Epidermal melanocyte (primary cell): ENCODE measurements around the gene SLC66A2.
"Not testable (repeated sequence)": the region's sequence is repeated elsewhere in the genome, so short reads cannot be mapped to it uniquely, and the experiment has no call there.

Experiments used
- DNase-seq: peaks from one replicate; pipeline ENCODE4 v3.0.0; 2011; ENCODE audit warnings: low spot score; ENCODE audit not compliant: insufficient read length

Gene SLC66A2

DNA sequence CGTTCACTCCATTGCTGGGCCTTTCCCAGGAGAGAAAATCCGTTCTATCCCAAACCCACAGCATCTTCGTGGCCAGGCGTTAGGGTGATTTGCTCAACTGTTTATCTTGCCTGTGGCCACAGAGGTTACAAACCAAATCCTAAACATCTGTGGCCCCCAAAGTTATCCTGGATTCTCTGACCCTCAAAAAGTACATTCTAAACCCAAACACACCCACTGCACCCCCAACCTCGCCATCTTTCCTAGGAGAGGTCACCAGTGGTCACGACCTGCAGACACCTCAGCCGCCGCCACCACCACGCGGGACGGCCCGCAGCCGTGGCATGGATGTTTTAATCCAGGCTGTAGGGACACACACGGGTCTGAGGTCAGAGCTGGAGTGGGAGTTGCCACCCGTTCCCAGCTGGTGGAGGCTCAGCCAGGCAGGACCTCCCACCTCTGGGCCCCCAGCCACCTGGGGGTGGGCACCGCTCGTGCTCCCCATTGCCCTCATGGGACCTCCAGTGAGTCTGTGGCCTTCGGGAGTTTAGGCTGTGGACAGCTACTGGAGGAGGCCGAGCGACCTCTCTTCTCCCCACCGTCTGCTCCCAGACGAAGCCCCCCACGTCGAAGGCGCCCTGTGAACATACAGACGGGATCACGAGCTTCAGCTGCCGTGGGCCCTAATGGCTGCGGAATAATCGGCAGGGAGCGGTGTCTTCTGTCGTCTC, 81.7 kb downstream of the SLC66A2 start:
- DNase-seq = no peak

DNA sequence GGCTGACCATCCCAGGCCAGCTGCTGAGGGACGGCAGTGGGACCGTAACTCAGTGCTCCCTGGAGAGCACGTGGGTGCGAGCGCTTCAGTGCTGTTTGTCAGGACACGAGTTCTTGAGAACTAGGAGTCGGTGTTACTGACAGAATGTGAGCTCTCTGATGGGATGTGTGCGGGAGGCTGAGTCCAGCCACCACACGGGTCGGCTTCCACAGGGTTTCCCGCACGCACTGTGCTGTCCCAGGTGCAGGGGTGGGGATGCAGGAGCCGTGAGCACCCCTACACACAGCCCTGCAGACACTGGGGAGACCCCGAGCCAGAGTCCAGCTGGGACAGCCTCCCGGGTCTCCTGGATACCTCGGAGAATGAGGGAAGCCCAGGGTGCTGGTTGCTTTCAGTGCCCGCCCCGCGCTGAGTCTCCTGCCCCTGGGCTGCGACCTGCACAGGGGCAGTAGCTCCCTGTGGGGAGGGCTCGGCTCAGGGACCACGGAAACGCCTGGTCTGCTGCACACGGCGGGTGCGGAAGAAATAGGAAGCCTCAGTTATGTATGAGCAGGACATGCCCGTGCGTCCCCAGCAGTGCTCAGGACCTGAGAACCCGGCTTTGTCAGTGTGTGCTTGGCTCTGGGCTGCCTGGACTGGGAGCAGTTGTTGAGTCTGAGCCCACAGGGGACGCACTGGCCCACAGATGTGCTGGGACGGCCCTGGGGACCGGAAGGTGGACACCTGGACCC, 82.5 kb downstream of the SLC66A2 start:
- DNase-seq = no peak

DNA sequence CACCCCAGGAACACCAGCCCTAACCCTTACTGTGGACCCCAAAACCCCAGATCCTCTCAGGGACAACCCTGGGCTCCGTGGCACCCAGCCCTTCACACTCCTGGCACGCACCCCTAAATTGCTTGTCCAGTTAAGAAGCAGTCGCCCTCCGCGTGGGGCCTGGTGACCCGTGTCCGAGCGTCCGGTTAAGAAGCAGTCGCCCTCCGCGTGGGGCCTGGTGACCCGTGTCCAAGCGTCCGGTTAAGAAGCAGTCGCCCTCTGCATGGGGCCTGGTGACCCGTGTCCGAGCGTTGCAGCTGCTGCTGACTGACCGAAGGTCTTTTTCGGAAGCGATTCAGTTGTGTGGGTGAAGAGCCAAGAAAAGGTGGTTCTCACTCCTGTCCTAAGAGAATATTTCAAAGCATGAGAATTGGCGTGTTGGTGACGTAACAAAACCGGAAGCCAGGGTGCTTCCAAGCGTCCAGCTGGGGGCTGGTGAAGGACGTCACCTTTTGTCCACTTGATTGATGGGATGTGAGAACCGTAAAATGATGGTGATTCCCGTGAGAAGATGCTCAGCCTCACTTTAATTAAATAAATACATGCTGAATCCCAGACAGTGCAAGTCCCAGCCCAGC, 83.2 kb downstream of the SLC66A2 start:
- DNase-seq = no peak

DNA sequence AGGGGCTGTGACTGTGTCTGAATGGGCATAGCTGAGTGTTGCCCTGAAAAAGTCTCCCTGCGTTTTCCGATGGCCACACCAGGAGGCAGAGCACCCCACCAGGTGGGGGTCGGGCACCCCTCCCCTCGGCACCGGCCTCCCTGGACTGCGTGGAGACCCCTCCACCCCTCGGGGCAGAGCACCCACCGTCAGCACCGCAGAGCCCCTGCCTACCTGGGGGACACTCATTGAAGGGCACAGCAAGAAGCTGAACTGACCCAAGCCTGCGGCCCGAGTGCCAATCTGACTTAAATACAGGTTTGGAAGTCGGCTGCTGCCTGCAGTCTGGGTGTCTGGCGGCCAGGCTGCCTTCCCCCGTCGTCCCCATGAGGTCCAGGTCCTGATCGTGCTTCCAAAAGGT, 83.8 kb downstream of the SLC66A2 start:
- no peak for DNase-seq

DNA sequence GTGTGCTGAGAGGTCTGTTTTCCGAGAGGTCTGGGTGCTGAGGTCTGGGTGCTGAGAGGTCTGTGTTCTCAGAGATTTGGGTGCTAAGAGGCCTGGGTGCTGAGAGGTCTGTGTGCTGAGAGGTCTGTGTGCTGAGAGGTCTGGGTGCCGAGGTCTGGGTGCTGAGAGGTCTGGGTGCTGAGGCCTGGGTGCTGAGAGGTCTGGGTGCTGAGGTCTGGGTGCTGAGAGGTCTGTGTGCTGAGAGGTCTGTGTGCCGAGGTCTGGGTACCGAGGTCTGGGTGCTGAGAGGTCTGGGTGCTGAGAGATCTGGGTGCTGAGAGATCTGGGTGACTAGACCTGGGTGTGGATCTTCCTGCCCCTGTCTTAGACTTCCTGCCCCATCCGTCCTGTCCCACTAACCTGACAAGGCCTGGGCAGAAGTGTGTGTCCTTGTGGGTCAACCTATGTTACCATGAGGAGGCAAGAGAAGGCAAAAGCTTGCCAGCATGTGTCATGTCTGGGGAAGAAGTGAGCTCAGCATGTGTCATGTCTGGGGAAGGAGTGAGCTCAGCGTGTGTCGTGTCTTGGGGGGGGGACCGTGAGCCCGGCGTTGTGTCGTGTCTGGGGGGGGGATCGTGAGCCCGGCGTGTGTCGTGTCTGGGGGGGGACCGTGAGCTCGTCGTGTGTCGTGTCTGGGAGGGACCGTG, 84.4 kb downstream of the SLC66A2 start:
- no peak for DNase-seq

DNA sequence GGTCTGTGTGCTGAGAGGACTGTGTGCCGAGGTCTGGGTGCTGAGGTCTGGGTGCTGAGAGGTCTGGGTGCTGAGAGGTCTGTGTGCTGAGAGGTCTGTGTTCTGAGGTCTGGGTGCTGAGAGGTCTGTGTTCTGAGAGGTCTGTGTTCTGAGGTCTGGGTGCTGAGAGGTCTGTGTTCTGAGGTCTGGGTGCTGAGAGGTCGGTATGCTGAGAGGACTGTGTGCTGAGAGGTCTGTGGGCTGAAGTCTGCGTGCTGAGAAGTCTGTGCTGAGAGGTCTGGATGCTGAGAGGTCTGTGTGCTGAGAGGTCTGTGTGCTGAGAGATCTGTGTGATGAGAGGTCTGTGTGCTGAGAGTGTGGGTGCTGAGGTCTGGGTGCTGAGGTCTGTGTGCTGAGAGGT, 85.5 kb downstream of the SLC66A2 start:
- not testable (repeated sequence) for DNase-seq

DNA sequence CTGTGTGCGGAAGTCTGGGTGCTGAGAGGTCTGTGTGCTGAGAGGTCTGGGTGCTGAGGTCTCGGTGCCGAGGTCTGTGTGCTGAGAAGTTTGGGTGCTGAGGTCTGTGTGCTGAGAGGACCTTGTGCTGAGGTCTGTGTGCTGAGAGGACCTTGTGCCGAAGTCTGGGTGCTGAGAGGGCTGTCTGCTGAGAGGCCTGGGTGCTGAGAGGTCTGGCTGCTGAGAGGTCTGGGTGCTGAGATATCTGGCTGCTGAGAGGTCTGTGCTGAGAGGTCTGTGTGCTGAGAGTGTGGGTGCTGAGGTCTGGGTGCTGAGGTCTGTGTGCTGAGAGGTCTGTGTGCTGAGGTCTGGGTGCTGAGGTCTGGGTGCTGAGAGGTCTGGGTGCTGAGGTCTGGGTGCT, 86.5 kb downstream of the SLC66A2 start:
- not testable (repeated sequence) for DNase-seq

DNA sequence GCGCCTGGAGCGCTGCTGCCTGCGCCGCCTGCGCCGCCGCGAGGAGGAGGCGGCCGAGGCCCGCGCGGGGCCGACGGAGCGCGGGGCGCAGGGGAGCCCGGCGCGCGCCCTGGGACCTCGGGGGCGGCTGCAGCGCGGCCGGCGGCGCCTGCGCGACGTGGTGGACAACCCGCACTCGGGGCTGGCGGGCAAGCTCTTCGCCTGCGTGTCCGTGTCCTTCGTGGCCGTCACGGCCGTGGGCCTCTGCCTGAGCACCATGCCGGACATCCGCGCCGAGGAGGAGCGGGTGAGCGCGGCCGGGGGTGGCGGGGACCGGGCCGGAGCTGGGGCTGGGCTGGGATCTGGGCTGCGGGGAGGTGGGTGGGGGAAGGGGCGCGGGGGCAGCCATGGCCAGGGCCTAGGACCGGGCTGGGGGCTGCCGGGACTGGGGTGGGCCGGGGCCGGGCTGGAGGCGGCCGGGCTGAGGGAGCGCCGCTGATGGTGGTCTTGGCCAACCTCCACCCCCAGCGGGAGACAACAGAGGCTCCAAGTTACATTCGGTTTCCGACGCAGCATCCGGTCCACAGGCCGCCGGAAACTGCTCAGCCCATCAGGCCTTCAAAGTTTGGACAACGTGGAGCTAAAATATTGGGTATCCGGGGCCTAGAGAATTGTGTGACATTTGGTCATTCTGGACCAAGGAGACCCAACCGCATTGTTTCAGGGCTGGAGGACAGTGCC, 87.3 kb downstream of the SLC66A2 start:
- no peak for DNase-seq

DNA sequence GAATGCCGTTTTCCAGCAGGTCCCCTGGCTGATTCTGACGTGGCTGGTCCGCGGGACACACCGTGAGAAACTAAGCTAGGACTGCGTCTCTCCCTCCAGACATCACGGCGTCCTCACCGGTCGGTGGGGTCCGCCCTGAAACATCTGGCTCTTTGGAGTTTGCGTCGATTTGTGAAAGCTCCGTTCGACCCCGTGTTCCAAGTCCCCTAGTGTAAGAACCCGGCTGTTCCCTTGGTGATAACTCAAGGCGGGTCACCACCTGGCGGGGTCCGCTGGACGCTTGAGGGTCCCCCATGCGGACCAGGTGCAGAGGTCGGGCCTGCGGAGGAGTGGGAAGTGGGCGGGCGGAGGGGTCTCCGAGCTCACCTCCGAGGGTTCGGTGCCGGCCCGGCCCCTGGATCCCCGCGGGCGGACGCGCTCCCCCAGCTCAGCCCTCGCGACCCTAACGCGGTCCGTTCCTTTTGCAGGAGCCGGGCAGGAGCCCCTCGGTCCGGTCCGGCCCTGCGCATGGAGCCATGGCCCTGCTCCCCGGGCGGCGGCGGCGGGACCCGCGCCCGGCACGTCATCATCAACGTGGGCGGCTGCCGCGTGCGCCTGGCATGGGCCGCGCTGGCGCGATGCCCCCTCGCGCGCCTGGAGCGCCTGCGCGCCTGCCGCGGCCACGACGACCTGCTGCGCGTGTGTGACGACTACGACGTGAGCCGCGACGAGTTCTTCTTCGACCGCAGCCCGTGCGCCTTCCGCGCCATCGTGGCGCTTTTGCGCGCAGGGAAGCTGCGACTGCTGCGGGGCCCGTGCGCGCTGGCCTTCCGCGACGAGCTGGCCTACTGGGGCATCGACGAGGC, 88.1 kb downstream of the SLC66A2 start:
- DNase-seq = no peak

DNA sequence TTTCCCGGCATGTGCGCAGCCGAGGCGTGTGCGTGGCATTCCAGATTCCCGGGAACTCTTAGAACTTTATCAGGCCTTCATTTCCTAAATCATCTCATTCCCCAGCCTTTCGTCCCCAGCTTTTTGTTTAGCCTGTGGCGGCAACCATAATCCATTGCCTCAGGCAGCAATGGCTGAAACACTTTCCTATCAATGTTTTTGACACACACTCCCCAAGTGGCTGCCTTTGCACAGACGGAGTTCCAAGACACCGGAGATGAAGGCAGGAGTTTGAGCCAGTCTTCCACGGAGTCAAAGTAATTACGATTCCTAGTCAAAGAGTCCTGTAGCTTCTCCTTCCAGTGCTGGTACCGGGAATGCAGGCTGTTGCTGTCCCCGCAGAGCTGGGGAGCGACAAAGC, 88.9 kb downstream of the SLC66A2 start:
- DNase-seq = no peak

DNA sequence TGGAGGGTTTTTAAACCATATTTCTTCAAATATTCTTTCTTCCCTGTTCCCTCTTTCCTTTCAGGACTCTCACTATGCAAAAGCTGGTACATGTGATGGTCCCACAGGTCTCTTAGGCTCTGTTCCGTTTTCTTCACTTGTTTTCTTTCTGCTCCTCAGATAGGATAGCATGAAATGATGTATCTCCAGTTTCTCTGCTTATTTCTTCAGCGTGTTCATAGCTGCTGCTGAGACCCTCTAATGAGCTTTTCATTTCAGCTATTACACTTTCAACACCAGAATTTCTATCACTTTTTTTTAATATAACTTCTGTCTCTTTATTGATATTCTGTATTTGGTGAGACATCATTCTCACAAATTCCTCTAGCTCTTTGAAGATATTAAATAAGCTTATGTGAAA, 89.8 kb downstream of the SLC66A2 start:
- no peak for DNase-seq

DNA sequence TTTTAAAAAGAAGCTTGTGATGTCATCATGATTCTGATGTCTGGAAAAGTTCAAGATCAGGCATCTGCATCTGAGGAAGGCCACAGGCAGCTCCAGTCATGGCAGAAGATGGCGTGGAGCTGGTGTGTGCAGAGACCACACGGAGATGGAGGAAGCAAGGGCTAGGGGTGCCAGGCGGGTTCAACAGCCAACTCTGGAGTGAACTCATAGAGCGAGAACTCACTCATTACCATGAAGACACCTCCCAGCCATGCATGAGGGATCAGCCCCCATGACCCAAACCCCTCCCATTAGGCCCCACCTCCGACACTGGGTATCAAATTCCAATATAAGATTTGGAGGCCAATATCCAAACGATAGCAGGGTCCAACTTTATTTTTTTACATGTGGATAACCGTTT, 92.1 kb downstream of the SLC66A2 start:
- no peak for DNase-seq

DNA sequence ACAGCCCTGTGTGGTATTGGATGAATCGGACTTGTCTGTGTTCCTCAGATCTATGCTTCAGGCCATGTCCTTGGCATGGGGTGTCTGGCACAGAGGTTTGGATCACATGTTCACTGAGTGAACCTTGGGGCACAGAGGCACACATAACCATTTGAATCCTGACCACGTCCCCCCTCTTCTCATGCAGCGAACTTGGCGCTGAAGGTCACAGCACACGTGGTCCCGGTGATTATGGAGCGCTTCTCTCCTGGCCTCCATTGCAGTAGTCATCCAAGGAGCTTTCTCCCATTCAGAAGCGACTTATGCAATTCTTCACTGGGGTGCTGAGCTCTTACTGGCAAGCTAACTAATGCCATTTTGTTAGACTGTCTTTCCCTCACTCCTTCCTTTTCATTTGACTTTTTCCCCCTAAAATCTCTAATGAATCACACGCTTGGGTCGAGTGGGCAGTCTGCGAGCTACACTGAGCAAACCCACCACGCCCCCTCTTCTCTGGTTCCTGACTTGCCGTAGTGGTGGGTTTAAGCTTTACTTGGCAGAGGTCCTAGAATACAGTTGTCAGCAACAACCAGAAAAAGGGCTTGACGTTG, 94.3 kb downstream of the SLC66A2 start:
- peak; percentile 84 for DNase-seq

DNA sequence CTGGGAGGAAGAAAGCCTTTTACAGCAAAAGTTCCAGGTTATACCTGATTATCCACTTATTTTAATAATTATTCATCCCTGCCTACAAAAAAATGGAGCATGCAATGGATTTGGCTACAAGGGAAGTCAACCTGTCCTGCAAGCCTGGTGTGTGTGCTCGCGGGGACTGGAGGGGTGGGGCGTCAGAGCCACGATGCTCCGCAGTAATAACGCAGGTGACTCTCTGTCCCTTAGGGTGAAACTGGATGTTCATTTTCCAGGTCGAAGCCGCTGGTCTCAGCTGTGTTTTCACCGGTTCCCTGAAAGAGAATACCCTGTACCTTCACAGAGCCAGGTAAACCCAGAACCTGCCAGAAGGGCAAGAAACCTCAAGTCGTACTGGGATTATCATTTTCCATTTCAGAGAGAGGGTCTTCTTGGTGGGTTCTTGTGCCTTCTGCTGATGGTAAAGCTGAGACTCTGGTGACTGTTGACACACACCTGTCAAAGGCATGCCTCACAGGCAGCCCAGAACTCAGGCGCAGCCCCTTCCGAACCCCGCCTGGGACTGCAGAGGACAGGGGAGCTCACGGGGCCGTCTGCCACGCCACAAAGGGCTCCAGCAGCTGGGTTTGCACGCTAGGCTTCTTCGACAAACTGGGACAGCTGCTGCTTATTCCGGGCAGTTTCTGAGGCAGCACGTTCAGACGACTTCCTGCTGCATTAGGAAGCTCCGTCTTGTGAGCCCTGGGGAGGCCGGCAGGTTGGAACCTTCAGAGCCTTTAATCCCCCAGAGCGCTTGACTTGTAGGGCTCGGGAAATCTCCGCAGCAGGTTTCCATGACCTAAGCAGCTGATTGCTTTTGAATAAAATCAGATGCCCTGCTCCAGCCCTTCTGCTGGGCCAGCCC, 95.1 kb downstream of the SLC66A2 start:
- DNase-seq = peak; percentile 65

DNA sequence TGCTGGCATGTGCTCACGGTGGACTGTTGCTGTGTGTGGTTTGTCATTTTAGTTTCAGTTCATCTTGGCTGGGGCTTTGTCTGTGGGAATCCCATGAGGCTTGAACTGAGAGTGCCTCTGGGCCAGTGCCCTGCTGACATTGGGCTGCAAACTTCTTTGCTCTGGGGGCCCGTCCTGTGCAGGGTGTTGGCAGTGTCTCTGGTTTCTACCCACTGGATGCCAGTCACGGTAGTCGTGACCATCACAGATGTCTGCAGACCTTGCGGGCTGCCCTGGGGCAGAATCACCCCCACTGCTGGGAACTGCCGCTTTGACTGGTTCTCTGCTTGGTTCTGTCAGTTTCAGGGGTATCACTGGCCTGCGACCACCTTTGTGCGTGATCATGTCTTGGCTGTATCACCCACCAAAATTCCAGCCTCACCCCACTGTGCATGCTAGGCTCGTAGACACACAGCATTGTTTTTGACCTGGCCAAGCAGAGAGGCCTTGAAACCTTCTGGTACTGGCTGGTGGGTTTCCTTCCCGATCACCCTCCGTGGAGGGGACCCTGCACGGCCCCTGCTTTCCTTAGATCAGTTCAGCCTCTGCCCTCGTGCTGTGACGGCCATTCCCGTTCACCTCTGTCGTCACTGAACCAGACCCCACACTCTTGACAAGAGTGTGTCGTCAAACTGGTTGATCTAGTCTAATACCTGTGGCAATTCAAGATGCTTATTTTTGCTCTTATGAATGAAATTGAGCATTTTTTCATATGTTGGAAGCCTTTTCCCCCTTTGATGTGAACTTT, 96.1 kb downstream of the SLC66A2 start:
- peak; percentile 33 for DNase-seq

DNA sequence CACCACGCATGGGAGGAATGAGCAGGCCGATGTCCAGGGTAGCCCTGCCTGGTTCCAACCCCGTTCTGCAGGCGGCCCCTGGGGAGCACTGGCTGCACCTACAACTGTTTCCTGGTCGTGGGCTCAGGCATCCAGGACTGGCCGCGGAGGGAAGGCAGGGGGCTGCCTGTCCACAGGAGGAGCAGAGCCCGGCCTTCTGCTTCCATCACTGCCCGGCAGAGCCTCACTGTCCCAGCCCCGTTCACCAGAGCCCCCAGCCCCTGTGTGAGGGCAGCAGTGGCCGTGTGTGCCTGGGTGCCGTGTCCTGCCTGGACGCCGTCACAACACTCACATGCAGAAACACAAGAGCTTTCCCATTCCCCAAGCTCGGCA, 97.5 kb downstream of the SLC66A2 start:
- DNase-seq = no peak

DNA sequence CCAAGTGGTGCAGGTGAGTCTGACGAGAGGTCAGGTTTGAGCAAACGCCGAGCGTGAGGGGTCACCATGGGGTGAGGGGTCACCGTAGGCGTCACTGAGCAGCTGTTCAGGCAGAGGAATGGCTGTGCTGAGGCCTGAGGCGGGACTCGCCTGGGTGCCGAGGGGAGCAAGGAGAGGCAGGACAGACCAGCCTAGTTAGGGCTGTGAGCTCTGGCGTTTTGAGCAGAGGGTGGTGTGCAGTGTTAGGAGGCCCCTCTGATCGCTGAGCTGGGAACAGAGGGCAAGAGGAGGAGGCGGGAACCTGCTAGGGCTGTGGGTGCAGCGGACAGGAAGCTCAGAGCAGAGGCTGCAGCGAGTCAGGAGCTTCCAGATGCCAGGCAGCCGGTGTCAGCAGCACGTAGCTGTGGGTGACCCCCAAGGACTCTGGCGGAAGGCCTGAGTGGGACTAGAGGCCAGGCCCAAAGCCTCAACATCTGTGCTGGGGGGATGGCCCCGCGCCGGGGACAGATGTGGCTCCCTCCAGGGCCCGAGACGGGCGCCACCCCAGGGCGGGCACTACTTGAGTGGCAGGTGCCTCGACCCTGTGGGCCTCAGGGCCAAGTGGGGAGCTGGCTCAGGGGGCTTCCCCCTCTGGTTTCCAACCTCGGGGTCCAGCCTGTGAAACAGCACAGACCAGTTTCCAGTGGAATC, 98.0 kb downstream of the SLC66A2 start:
- no peak for DNase-seq
